K562 (cell line): ENCODE results near the gene CALML6. TPM values are rescaled to one million over a fixed set of nuclear protein-coding genes. Genes with fewer than 3 reads are reported as not detected.

Source experiments
- ATAC-seq: fragments of 200-7000 bp; cut with Tn5 transposase; 3 replicates; pipeline ENCODE4 v1.9.1; 2020; ENCODE audit warnings: moderate library complexity
- BruUV-seq: library from RNA; stranded (reverse); fragments of 400-500 nt; replicated peaks from 2 replicates; lab custom pipeline; 2021; lab: Mats Ljungman, UMichigan
- CTCF ChIA-PET: fragments of 300-600 bp; formaldehyde crosslinking; extraction: SDS; loops from one replicate; lab custom pipeline; 2021; ENCODE audit warnings: low intra/inter-chr PET ratio; lab: Yijun Ruan, JAX
- POLR2A ChIA-PET: fragments of 300-600, 350-650 bp; sonication (Branson Sonifier 250); formaldehyde crosslinking; extraction: SDS; loops from one replicate; lab custom pipeline; 2021; ENCODE audit warnings: antibody characterized with exemption, inconsistent platforms; lab: Yijun Ruan, JAX
- DNase-seq, 4 experiments: peaks; one replicate each; pipeline versions ENCODE4 v3.0.0 to v3.0.0-alpha.2; 2011 to 2018; ENCODE audit warnings: low spot score in 3 of 4, mixed read lengths in 3 of 4; ENCODE audit errors: extremely low read depth in 1 of 4
- FAIRE-seq: peaks from 2 replicates; lab custom pipeline; 2011; peaks lifted over from hg19 to GRCh38; lab: Jason Lieb, UNC
- H2AFZ ChIP-seq: 2 replicates; pipeline ENCODE4 v1.6.0; 2011; ENCODE audit warnings: low read depth, low read length, control low read depth, inconsistent platforms
- H3K27ac ChIP-seq: fragments of 200-600 bp; 3 replicates; pipeline ENCODE4 v1.8.0; 2011; ENCODE audit warnings: low read depth, mild to moderate bottlenecking, control low read depth, inconsistent platforms, low read length, moderate library complexity, mixed read lengths; ENCODE audit errors: extremely low read depth
- H3K27me3 ChIP-seq, 2 experiments: fragments of 300-600 bp in 1 of 2; 2 replicates in 1 of 2; 3 replicates in 1 of 2; pipeline versions ENCODE4 v1.6.0 to v1.8.0; 2011; ENCODE audit warnings: inconsistent platforms in 2 of 2, low read length in 2 of 2, mild to moderate bottlenecking in 1 of 2, mixed read lengths in 1 of 2, moderate library complexity in 1 of 2; ENCODE audit not compliant: control insufficient read depth in 2 of 2, insufficient read depth in 2 of 2
- H3K36me3 ChIP-seq: fragments of 300-600 bp; 3 replicates; pipeline ENCODE4 v1.8.0; 2011; ENCODE audit warnings: mild to moderate bottlenecking, low read length, inconsistent platforms; ENCODE audit not compliant: control insufficient read depth, insufficient read depth
- H3K4me1 ChIP-seq, 2 experiments: fragments of 200-600 bp in 1 of 2; replicated peaks in 1 of 2; 2 replicates in 1 of 2; 3 replicates in 1 of 2; pipeline versions ENCODE4 v1.5.1 to v1.8.0; 2011; ENCODE audit warnings: inconsistent platforms in 2 of 2, low read length in 2 of 2, mild to moderate bottlenecking in 1 of 2, mixed read lengths in 1 of 2, moderate library complexity in 1 of 2; ENCODE audit not compliant: control insufficient read depth in 2 of 2, insufficient read depth in 2 of 2
- H3K4me2 ChIP-seq: 2 replicates; pipeline ENCODE4 v1.6.1; 2011; ENCODE audit warnings: low read length, control low read depth, inconsistent platforms, mixed read lengths; ENCODE audit not compliant: insufficient read depth
- H3K4me3 ChIP-seq: fragments of 200-600 bp; sonication (generic), shearing (Covaris generic); 2 replicates; pipeline ENCODE4 v1.5.1; 2016; ENCODE audit warnings: control low read depth, inconsistent platforms
- H3K79me2 ChIP-seq: fragments of 200-600 bp; 3 replicates; pipeline ENCODE4 v1.8.0; 2011; ENCODE audit warnings: low read length, inconsistent platforms; ENCODE audit not compliant: control insufficient read depth, insufficient read depth
- H3K9ac ChIP-seq, 2 experiments: 2 replicates each; pipeline versions ENCODE4 v1.6.0 to v1.6.1; 2011; ENCODE audit warnings: low read depth in 2 of 2, low read length in 2 of 2, control low read depth in 1 of 2, inconsistent platforms in 1 of 2, mild to moderate bottlenecking in 1 of 2, mixed read lengths in 1 of 2; ENCODE audit not compliant: insufficient read depth in 1 of 2
- H3K9me1 ChIP-seq: one replicate; pipeline ENCODE4 v1.6.0; 2011; ENCODE audit warnings: inconsistent platforms, mild to moderate bottlenecking, low read length, moderate library complexity; ENCODE audit not compliant: control insufficient read depth, insufficient read depth
- H3K9me3 ChIP-seq: replicated peaks from 2 replicates; pipeline ENCODE4 v1.5.1; 2011; ENCODE audit warnings: low read depth, low read length, inconsistent platforms; ENCODE audit not compliant: control insufficient read depth, insufficient read depth
- H4K20me1 ChIP-seq: replicated peaks from 2 replicates; pipeline ENCODE4 v1.6.1; 2011; ENCODE audit warnings: low read length, inconsistent platforms, mixed read lengths; ENCODE audit not compliant: control insufficient read depth, insufficient read depth
- EZH2 ChIP-seq: IDR thresholded peaks from 2 replicates; pipeline ENCODE4 v1.6.1; 2012; ENCODE audit warnings: low read depth, mild to moderate bottlenecking, inconsistent platforms, low read length, borderline replicate concordance
- KAT2B ChIP-seq: IDR thresholded peaks from one replicate; pipeline ENCODE4 v1.6.1; 2012; ENCODE audit warnings: low read depth, mild to moderate bottlenecking, control low read depth, inconsistent platforms, low read length, moderate library complexity
- PHF8 ChIP-seq: fragments of 200-600 bp; sonication (generic); IDR thresholded peaks from 2 replicates; pipeline ENCODE4 v1.6.1; 2012; ENCODE audit warnings: mixed run types, mild to moderate bottlenecking, inconsistent platforms, low read length, moderate library complexity, borderline replicate concordance
- RBBP5 ChIP-seq: fragments of 200-600 bp; sonication (generic); IDR thresholded peaks from 2 replicates; pipeline ENCODE4 v1.6.1; 2012; ENCODE audit warnings: borderline replicate concordance, mild to moderate bottlenecking, low read length, control low read depth, inconsistent platforms; ENCODE audit not compliant: insufficient read depth, poor library complexity, severe bottlenecking
- SMARCB1 ChIP-seq: IDR thresholded peaks from 2 replicates; pipeline ENCODE4 v1.6.1; 2011; ENCODE audit warnings: improper control_type of control experiment, low read depth; ENCODE audit not compliant: insufficient read length
- TAF15 ChIP-seq: fragments of 200-400 bp; formaldehyde crosslinking; IDR thresholded peaks from 2 replicates; pipeline ENCODE4 v1.6.1; 2017; ENCODE audit warnings: mild to moderate bottlenecking, low read depth, low read length, moderate library complexity
- ZNF263 ChIP-seq: sonication (generic); formaldehyde crosslinking; IDR thresholded peaks from 2 replicates; pipeline ENCODE4 v1.8.0; 2022; ENCODE audit warnings: mild to moderate bottlenecking, missing genetic modification reagents, borderline replicate concordance
- ZNF696 ChIP-seq: fragments of 250-450 bp; sonication (Bioruptor Pico); conservative IDR thresholded peaks from 2 replicates; pipeline ENCODE4 v1.4.0; 2020; ENCODE audit warnings: mild to moderate bottlenecking, moderate library complexity
- WGBS: fragments of 100-300 bp; shearing (Covaris generic); methylation state at CpG from one replicate; pipeline ENCODE4 v1.1.6; 2016; ENCODE audit warnings: low coverage, mixed read lengths; ENCODE audit not compliant: insufficient coverage; ENCODE audit errors: missing lambda C conversion rate; 5-methylcytosine and 5-hydroxymethylcytosine counted together
- in situ Hi-C: fragments of 300-500 bp; cut with MboI; formaldehyde crosslinking; loops from 4 replicates; pipeline ENCODE4 v1.15.0; 2018; ENCODE audit warnings: inconsistent platforms, mixed read lengths
- intact Hi-C: fragments of 100-400 bp; cut with micrococcal nuclease; formaldehyde crosslinking; loops from 2 replicates; pipeline ENCODE4 v1.14.2; 2022
- polyA plus RNA-seq, 8 experiments: library from polyadenylated mRNA; depleted of rRNA in 4 of 8; stranded (reverse) in 5 of 8; unstranded in 3 of 8; fragments of >200 nt; fragmentation: Nextera tagmentation in 2 of 8; fragmentation: Illumina TruSeq in 1 of 8; extraction: Ambion mirVana in 2 of 8; extraction: Trizol in 1 of 8; gene quantifications; 2 replicates each; pipeline versions ENCODE4 v1.2.1 to v1.2.3, GENCODE V29; 2011 to 2014; ENCODE audit warnings: inconsistent platforms in 1 of 8, missing spikeins in 1 of 8
- total RNA-seq, 7 experiments: library from RNA; depleted of rRNA in 6 of 7; stranded (reverse); fragments of >200 nt in 6 of 7; fragmentation: Illumina TruSeq in 2 of 7; extraction: Trizol in 2 of 7; gene quantifications; 2 replicates each; pipeline versions ENCODE4 v1.2.1 to v1.2.3, GENCODE V29; 2011 to 2021; ENCODE audit warnings: low replicate concordance in 1 of 7
- TF ChIP-seq, protein P1 (sequence below): fragments of 250-450 bp; sonication (Bioruptor Pico); IDR thresholded peaks from 2 replicates; pipeline ENCODE4 v1.5.0; 2021
- TF ChIP-seq, protein P2 (sequence below), 2 experiments: fragments of 450-650 bp in 1 of 2; IDR thresholded peaks; 2 replicates each; pipeline ENCODE4 v1.6.1; 2011 to 2017; ENCODE audit warnings: low read depth in 2 of 2, antibody characterized with exemption in 1 of 2, borderline replicate concordance in 1 of 2, low read length in 1 of 2, mild to moderate bottlenecking in 1 of 2, mixed read lengths in 1 of 2; ENCODE audit not compliant: control insufficient read depth in 1 of 2

Gene CALML6
- total and polyA plus RNA-seq, 9 of the 15 experiments (the other 6 are each of a cell fraction or from before 2014, with no cell fraction given): 0.14 TPM; not detected in 8

DNA sequence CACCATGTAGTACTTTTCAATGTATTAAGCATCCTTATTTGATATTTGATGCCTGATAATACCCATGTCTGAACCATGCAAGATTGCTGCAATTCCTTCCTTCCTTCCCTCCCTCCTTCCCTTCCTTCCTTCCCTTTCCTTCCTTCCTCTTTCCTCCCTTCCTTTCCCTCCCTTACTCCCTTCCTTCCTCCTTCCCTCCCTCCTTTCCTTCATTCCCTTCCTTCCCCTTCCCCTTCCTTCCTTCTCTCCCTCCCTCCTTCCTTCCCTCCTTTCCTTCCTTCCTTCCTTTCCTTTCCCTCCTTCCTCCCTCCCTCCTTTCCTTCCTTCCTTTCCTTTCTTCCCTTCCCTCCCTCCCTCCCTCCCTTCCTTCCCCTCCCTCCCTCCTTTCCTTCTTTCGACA is 33.7 kb downstream of the CALML6 start:
- TF ChIP-seq, protein P1, sequence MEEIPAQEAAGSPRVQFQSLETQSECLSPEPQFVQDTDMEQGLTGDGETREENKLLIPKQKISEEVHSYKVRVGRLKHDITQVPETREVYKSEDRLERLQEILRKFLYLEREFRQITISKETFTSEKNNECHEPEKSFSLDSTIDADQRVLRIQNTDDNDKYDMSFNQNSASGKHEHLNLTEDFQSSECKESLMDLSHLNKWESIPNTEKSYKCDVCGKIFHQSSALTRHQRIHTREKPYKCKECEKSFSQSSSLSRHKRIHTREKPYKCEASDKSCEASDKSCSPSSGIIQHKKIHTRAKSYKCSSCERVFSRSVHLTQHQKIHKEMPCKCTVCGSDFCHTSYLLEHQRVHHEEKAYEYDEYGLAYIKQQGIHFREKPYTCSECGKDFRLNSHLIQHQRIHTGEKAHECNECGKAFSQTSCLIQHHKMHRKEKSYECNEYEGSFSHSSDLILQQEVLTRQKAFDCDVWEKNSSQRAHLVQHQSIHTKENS (CRISPR knock-in tag): no peak
- no peak for TF ChIP-seq PHF8
- TF ChIP-seq, all 486 proteins: peak for 0
- H3K27ac ChIP-seq: no peak overlapping the region
- ChIA-PET POLR2A (no interaction called here), CTCF (no interaction called here)
- no peak for DNase-seq
- no peaks in the 10 kb centered on the region for H3K79me2 ChIP-seq
- peaks cover 0 to 10% of the 10 kb centered on the region in 2 experiments; a peak in 2 of 5 replicates for H3K4me1 ChIP-seq
- peaks cover 45 to 74% of the 10 kb centered on the region in 2 experiments for H3K27me3 ChIP-seq
- no peak overlapping the region for H3K4me2 ChIP-seq
- WGBS: 0% methylated on average over 1 of the region's 1 CpG
- H3K4me3 ChIP-seq: no peak overlapping the region
- H3K9me3 ChIP-seq: no peaks in the 10 kb centered on the region
- intact Hi-C loops: no loop called here
- ATAC-seq: no peak
- FAIRE-seq: no peak
- H2AFZ ChIP-seq: no peak overlapping the region
- peaks cover 7% of the 10 kb centered on the region for H4K20me1 ChIP-seq
- no peaks in the 10 kb centered on the region for H3K36me3 ChIP-seq
- BruUV-seq: no TSS peak
- H3K9ac ChIP-seq: no peak overlapping the region
- H3K9me1 ChIP-seq: no peaks in the 10 kb centered on the region
- in situ Hi-C loops: no loop called here

DNA sequence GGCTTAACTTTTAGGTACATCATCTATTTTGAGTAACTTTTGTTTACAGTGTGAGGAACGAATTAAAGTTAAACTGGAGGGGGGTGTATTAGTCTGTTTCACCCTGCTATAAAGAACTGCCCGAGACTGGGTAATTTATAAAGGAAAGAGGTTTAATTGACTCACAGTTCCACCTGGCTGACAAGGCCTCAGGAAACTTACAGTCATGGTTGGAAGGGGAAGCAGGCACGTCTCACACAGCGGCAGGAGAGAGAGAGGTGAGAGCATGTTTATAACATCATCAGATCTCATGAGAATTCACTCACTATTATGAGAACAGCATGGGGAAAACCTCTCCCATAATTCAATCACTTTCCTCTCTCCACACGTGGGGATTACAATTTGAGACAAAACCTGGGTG is 35.9 kb downstream of the CALML6 start:
- Histone ChIP-seq H3K27me3 (peaks cover 42 to 68% of the 10 kb centered on the region in 2 experiments), H3K9me1 (no peaks in the 10 kb centered on the region), H2AFZ (no peak overlapping the region), H3K4me1 (peaks cover 0 to 15% of the 10 kb centered on the region in 2 experiments; a peak in 1 of 5 replicates), H3K36me3 (no peaks in the 10 kb centered on the region), H3K79me2 (no peaks in the 10 kb centered on the region), H3K4me3 (no peak overlapping the region), H3K9ac (no peak overlapping the region), H4K20me1 (peaks cover 3% of the 10 kb centered on the region), H3K27ac (no peak overlapping the region), H3K4me2 (no peak overlapping the region), H3K9me3 (no peaks in the 10 kb centered on the region)
- FAIRE-seq (no peak), ATAC-seq (no peak), DNase-seq (no peak)
- BruUV-seq: no TSS peak
- WGBS: 0% methylated on average over 4 of the region's 5 CpGs
- in situ Hi-C loops (no loop called here), intact Hi-C loops (no loop called here)
- POLR2A ChIA-PET: interaction anchor here (0.6 kb wide), 1 partner anchor 175 kb away, joined by 3 read pairs; no protein-coding TSS in a partner anchor
- CTCF ChIA-PET: no interaction called here
- TF ChIP-seq RBBP5 (no peak), KAT2B (no peak), SMARCB1 (no peak), ZNF696 (CRISPR knock-in tag) (no peak), ZNF263 (CRISPR knock-in tag) (no peak), EZH2 (no peak), TAF15 (no peak)
- TF ChIP-seq, protein P2, sequence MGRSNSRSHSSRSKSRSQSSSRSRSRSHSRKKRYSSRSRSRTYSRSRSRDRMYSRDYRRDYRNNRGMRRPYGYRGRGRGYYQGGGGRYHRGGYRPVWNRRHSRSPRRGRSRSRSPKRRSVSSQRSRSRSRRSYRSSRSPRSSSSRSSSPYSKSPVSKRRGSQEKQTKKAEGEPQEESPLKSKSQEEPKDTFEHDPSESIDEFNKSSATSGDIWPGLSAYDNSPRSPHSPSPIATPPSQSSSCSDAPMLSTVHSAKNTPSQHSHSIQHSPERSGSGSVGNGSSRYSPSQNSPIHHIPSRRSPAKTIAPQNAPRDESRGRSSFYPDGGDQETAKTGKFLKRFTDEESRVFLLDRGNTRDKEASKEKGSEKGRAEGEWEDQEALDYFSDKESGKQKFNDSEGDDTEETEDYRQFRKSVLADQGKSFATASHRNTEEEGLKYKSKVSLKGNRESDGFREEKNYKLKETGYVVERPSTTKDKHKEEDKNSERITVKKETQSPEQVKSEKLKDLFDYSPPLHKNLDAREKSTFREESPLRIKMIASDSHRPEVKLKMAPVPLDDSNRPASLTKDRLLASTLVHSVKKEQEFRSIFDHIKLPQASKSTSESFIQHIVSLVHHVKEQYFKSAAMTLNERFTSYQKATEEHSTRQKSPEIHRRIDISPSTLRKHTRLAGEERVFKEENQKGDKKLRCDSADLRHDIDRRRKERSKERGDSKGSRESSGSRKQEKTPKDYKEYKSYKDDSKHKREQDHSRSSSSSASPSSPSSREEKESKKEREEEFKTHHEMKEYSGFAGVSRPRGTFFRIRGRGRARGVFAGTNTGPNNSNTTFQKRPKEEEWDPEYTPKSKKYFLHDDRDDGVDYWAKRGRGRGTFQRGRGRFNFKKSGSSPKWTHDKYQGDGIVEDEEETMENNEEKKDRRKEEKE (IDR thresholded peaks at IDR 0.05; ENCODE audit: borderline replicate concordance in 1 of 2, control insufficient read depth in 1 of 2, low read depth in 2 of 2, low read length in 1 of 2): no peak
